ENCODE measurements around the gene POLR2A.
A peak's percentile ranks its signal among the peaks of the same experiment; 100 is the strongest.

POLR2A gene

GRCh38 chr17:7478276-7479212 is 5.6 kb upstream of the POLR2A start (continued):
- TF ChIP-seq PRDM10 (tag by site-specific recombination; IDR thresholded peaks at IDR 0.05) (no peak), SP7 (tag by site-specific recombination; IDR thresholded peaks at IDR 0.05) (0 out of 2 replicates have a peak, but pooled peaks have one; percentile 28), ZNF416 (tag by site-specific recombination; IDR thresholded peaks at IDR 0.05) (no peak), ZNF37A (tag by site-specific recombination; IDR thresholded peaks at IDR 0.05) (no peak), ZNF529 (tag by site-specific recombination; IDR thresholded peaks at IDR 0.05; ENCODE audit: insufficient replicate concordance) (no peak), ZNF48 (tag by site-specific recombination; IDR thresholded peaks at IDR 0.05) (no peak), ZNF610 (tag by site-specific recombination; IDR thresholded peaks at IDR 0.05; ENCODE audit: borderline replicate concordance) (0 out of 2 replicates have a peak, but pooled peaks have one; percentile 35), ZNF658 (tag by site-specific recombination; IDR thresholded peaks at IDR 0.05) (no peak), KLF1 (tag by site-specific recombination; IDR thresholded peaks at IDR 0.05) (peak; percentile 75), ZNF777 (tag by site-specific recombination; IDR thresholded peaks at IDR 0.05; ENCODE audit: borderline replicate concordance) (peak; percentile 63; the same call in 1 of the 2 replicates), HOXC10 (CRISPR knock-in tag; IDR thresholded peaks at IDR 0.05) (no peak), ZSCAN4 (tag by site-specific recombination; IDR thresholded peaks at IDR 0.05) (no peak), ZNF785 (tag by site-specific recombination; IDR thresholded peaks at IDR 0.05) (no peak), BCL11B (tag by site-specific recombination; IDR thresholded peaks at IDR 0.05; ENCODE audit: low read depth) (no peak), YY1 (tag by site-specific recombination; IDR thresholded peaks at IDR 0.05) (no peak), AEBP2 (tag by site-specific recombination; IDR thresholded peaks at IDR 0.05; ENCODE audit: borderline replicate concordance) (no peak), ZNF292 (tag by site-specific recombination; IDR thresholded peaks at IDR 0.05; ENCODE audit: borderline replicate concordance, low read depth) (no peak), OVOL3 (tag by site-specific recombination; IDR thresholded peaks at IDR 0.05) (no peak), ZFP69B (tag by site-specific recombination; IDR thresholded peaks at IDR 0.05) (no peak), ZNF391 (tag by site-specific recombination; IDR thresholded peaks at IDR 0.05; ENCODE audit: borderline replicate concordance, low read depth) (peak; percentile 50; the same call in 1 of the 2 replicates), ZIC2 (tag by site-specific recombination; IDR thresholded peaks at IDR 0.05) (peak; percentile 14; the same call in 1 of the 2 replicates), ZNF580 (tag by site-specific recombination; IDR thresholded peaks at IDR 0.05) (no peak), MEIS1 (CRISPR knock-in tag; IDR thresholded peaks at IDR 0.05; ENCODE audit: borderline replicate concordance) (no peak), ZNF266 (tag by site-specific recombination; IDR thresholded peaks at IDR 0.05; ENCODE audit: low read depth) (no peak), ZNF426 (tag by site-specific recombination; IDR thresholded peaks at IDR 0.05) (no peak), ZNF701 (tag by site-specific recombination; IDR thresholded peaks at IDR 0.05) (no peak), ZNF280C (tag by site-specific recombination; IDR thresholded peaks at IDR 0.05) (no peak), ZNF24 (tag by site-specific recombination; IDR thresholded peaks at IDR 0.05) (no peak), SCRT1 (tag by site-specific recombination; IDR thresholded peaks at IDR 0.05; ENCODE audit: borderline replicate concordance) (no peak)

Measured in HEK293 (cell line).